K562 (cell line): Measurements from ENCODE around the gene MAP1S. TPM values are rescaled to one million over a fixed set of nuclear protein-coding genes. Genes with fewer than 3 reads are reported as not detected.

Experiments used
- ATAC-seq: fragments of 200-7000 bp; cut with Tn5 transposase; 3 replicates; pipeline ENCODE4 v1.9.1; 2020; ENCODE audit warnings: moderate library complexity
- BruUV-seq: library from RNA; stranded (reverse); fragments of 400-500 nt; replicated peaks from 2 replicates; lab custom pipeline; 2021; lab: Mats Ljungman, UMichigan
- CTCF ChIA-PET: fragments of 300-600 bp; formaldehyde crosslinking; extraction: SDS; loops from one replicate; lab custom pipeline; 2021; ENCODE audit warnings: low intra/inter-chr PET ratio; lab: Yijun Ruan, JAX
- POLR2A ChIA-PET: fragments of 300-600, 350-650 bp; sonication (Branson Sonifier 250); formaldehyde crosslinking; extraction: SDS; loops from one replicate; lab custom pipeline; 2021; ENCODE audit warnings: antibody characterized with exemption, inconsistent platforms; lab: Yijun Ruan, JAX
- DNase-seq, 4 experiments: peaks; one replicate each; pipeline versions ENCODE4 v3.0.0 to v3.0.0-alpha.2; 2011 to 2018; ENCODE audit warnings: low spot score in 3 of 4, mixed read lengths in 3 of 4; ENCODE audit errors: extremely low read depth in 1 of 4
- FAIRE-seq: peaks from 2 replicates; lab custom pipeline; 2011; peaks lifted over from hg19 to GRCh38; lab: Jason Lieb, UNC
- H2AFZ ChIP-seq: 2 replicates; pipeline ENCODE4 v1.6.0; 2011; ENCODE audit warnings: low read depth, low read length, control low read depth, inconsistent platforms
- H3K27ac ChIP-seq: fragments of 200-600 bp; 3 replicates; pipeline ENCODE4 v1.8.0; 2011; ENCODE audit warnings: low read depth, mild to moderate bottlenecking, control low read depth, inconsistent platforms, low read length, moderate library complexity, mixed read lengths; ENCODE audit errors: extremely low read depth
- H3K27me3 ChIP-seq, 2 experiments: fragments of 300-600 bp in 1 of 2; 2 replicates in 1 of 2; 3 replicates in 1 of 2; pipeline versions ENCODE4 v1.6.0 to v1.8.0; 2011; ENCODE audit warnings: inconsistent platforms in 2 of 2, low read length in 2 of 2, mild to moderate bottlenecking in 1 of 2, mixed read lengths in 1 of 2, moderate library complexity in 1 of 2; ENCODE audit not compliant: control insufficient read depth in 2 of 2, insufficient read depth in 2 of 2
- H3K36me3 ChIP-seq: fragments of 300-600 bp; 3 replicates; pipeline ENCODE4 v1.8.0; 2011; ENCODE audit warnings: mild to moderate bottlenecking, low read length, inconsistent platforms; ENCODE audit not compliant: control insufficient read depth, insufficient read depth
- H3K4me1 ChIP-seq, 2 experiments: fragments of 200-600 bp in 1 of 2; replicated peaks in 1 of 2; 2 replicates in 1 of 2; 3 replicates in 1 of 2; pipeline versions ENCODE4 v1.5.1 to v1.8.0; 2011; ENCODE audit warnings: inconsistent platforms in 2 of 2, low read length in 2 of 2, mild to moderate bottlenecking in 1 of 2, mixed read lengths in 1 of 2, moderate library complexity in 1 of 2; ENCODE audit not compliant: control insufficient read depth in 2 of 2, insufficient read depth in 2 of 2
- H3K4me2 ChIP-seq: 2 replicates; pipeline ENCODE4 v1.6.1; 2011; ENCODE audit warnings: low read length, control low read depth, inconsistent platforms, mixed read lengths; ENCODE audit not compliant: insufficient read depth
- H3K4me3 ChIP-seq: fragments of 200-600 bp; sonication (generic), shearing (Covaris generic); 2 replicates; pipeline ENCODE4 v1.5.1; 2016; ENCODE audit warnings: control low read depth, inconsistent platforms
- H3K79me2 ChIP-seq: fragments of 200-600 bp; 3 replicates; pipeline ENCODE4 v1.8.0; 2011; ENCODE audit warnings: low read length, inconsistent platforms; ENCODE audit not compliant: control insufficient read depth, insufficient read depth
- H3K9ac ChIP-seq, 2 experiments: 2 replicates each; pipeline versions ENCODE4 v1.6.0 to v1.6.1; 2011; ENCODE audit warnings: low read depth in 2 of 2, low read length in 2 of 2, control low read depth in 1 of 2, inconsistent platforms in 1 of 2, mild to moderate bottlenecking in 1 of 2, mixed read lengths in 1 of 2; ENCODE audit not compliant: insufficient read depth in 1 of 2
- H3K9me1 ChIP-seq: one replicate; pipeline ENCODE4 v1.6.0; 2011; ENCODE audit warnings: inconsistent platforms, mild to moderate bottlenecking, low read length, moderate library complexity; ENCODE audit not compliant: control insufficient read depth, insufficient read depth
- H3K9me3 ChIP-seq: replicated peaks from 2 replicates; pipeline ENCODE4 v1.5.1; 2011; ENCODE audit warnings: low read depth, low read length, inconsistent platforms; ENCODE audit not compliant: control insufficient read depth, insufficient read depth
- H4K20me1 ChIP-seq: replicated peaks from 2 replicates; pipeline ENCODE4 v1.6.1; 2011; ENCODE audit warnings: low read length, inconsistent platforms, mixed read lengths; ENCODE audit not compliant: control insufficient read depth, insufficient read depth
- ZNF583 ChIP-seq: fragments of 250-450 bp; sonication (Bioruptor Pico); IDR thresholded peaks from 2 replicates; pipeline ENCODE4 v1.4.0; 2020
- WGBS: fragments of 100-300 bp; shearing (Covaris generic); methylation state at CpG from one replicate; pipeline ENCODE4 v1.1.6; 2016; ENCODE audit warnings: low coverage, mixed read lengths; ENCODE audit not compliant: insufficient coverage; ENCODE audit errors: missing lambda C conversion rate; 5-methylcytosine and 5-hydroxymethylcytosine counted together
- in situ Hi-C: fragments of 300-500 bp; cut with MboI; formaldehyde crosslinking; loops from 4 replicates; pipeline ENCODE4 v1.15.0; 2018; ENCODE audit warnings: inconsistent platforms, mixed read lengths
- intact Hi-C: fragments of 100-400 bp; cut with micrococcal nuclease; formaldehyde crosslinking; loops from 2 replicates; pipeline ENCODE4 v1.14.2; 2022
- polyA plus RNA-seq, 8 experiments: library from polyadenylated mRNA; depleted of rRNA in 4 of 8; stranded (reverse) in 5 of 8; unstranded in 3 of 8; fragments of >200 nt; fragmentation: Nextera tagmentation in 2 of 8; fragmentation: Illumina TruSeq in 1 of 8; extraction: Ambion mirVana in 2 of 8; extraction: Trizol in 1 of 8; gene quantifications; 2 replicates each; pipeline versions ENCODE4 v1.2.1 to v1.2.3, GENCODE V29; 2011 to 2014; ENCODE audit warnings: inconsistent platforms in 1 of 8, missing spikeins in 1 of 8
- total RNA-seq, 7 experiments: library from RNA; depleted of rRNA in 6 of 7; stranded (reverse); fragments of >200 nt in 6 of 7; fragmentation: Illumina TruSeq in 2 of 7; extraction: Trizol in 2 of 7; gene quantifications; 2 replicates each; pipeline versions ENCODE4 v1.2.1 to v1.2.3, GENCODE V29; 2011 to 2021; ENCODE audit warnings: low replicate concordance in 1 of 7
- TF ChIP-seq, protein P1 (sequence below): sonication (generic); formaldehyde crosslinking; IDR thresholded peaks from 2 replicates; pipeline ENCODE4 v1.8.1; 2023; ENCODE audit warnings: mild to moderate bottlenecking, missing genetic modification reagents

The MAP1S gene
- total and polyA plus RNA-seq, 9 of the 15 experiments (the other 6 are each of a cell fraction or from before 2014, with no cell fraction given): 2.0 to 81.0 (median 9.5) TPM

DNA sequence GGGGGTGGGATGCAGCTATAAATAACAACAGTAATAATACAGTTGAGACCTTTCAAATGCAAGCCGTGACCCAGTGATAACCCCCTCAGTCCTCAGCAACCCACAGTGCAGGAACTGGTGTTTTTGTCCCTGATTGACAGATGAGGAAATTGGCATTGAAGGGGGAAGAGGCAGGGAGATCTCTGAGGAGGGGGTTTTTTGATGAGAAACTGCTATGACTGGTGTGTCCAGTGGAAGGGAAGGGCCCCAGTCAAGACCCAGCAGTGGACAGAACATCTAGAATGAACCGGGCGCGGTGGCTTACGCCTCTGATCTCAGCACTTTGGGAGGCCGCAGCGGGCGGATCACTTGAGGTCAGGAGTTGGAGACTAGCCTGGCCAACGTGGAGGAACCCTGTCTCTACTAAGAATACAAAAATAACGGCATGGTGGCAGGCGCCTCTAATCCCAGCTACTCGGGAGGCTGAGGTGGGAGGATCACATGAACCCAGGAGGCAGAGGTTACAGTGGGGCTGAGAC is 1.9 kb downstream of the MAP1S start:
- WGBS: 73% methylated on average over 12 of the region's 12 CpGs
- Histone ChIP-seq H3K9me3 (no peaks in the 10 kb centered on the region), H4K20me1 (peaks cover 9% of the 10 kb centered on the region; the same call in 1 of the 2 replicates), H2AFZ (no peak overlapping the region), H3K27me3 (no peaks in the 10 kb centered on the region), H3K27ac (no peak overlapping the region), H3K9ac (peak overlapping the region in 1 of 2 experiments; percentile 97; a peak in 2 of 4 replicates), H3K79me2 (peaks cover 26% of the 10 kb centered on the region), H3K4me3 (peak overlapping the region; percentile 87; the same call in 1 of the 2 replicates), H3K4me2 (peak overlapping the region; percentile 90; the same call in 1 of the 2 replicates), H3K4me1 (peaks cover 27 to 50% of the 10 kb centered on the region in 2 experiments; a peak in 4 of 5 replicates), H3K36me3 (peaks cover 46% of the 10 kb centered on the region; the same call in 2 of the 3 replicates), H3K9me1 (no peaks in the 10 kb centered on the region)
- in situ Hi-C loops (no loop called here), intact Hi-C loops (no loop called here)
- FAIRE-seq (peak; percentile 35), DNase-seq (no peak), ATAC-seq (no peak)
- no TSS peak for BruUV-seq
- ChIA-PET POLR2A (interaction anchor here (0.6 kb wide), 2 partner anchors 9 to 349 kb away, joined by 3 read pairs; no protein-coding TSS in a partner anchor), CTCF (no interaction called here)
- TF ChIP-seq ZNF583 (CRISPR knock-in tag): no peak
- TF ChIP-seq, protein P1, sequence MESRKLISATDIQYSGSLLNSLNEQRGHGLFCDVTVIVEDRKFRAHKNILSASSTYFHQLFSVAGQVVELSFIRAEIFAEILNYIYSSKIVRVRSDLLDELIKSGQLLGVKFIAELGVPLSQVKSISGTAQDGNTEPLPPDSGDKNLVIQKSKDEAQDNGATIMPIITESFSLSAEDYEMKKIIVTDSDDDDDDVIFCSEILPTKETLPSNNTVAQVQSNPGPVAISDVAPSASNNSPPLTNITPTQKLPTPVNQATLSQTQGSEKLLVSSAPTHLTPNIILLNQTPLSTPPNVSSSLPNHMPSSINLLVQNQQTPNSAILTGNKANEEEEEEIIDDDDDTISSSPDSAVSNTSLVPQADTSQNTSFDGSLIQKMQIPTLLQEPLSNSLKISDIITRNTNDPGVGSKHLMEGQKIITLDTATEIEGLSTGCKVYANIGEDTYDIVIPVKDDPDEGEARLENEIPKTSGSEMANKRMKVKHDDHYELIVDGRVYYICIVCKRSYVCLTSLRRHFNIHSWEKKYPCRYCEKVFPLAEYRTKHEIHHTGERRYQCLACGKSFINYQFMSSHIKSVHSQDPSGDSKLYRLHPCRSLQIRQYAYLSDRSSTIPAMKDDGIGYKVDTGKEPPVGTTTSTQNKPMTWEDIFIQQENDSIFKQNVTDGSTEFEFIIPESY (CRISPR knock-in tag): peak; percentile 53; the same call in 1 of the 2 replicates
